Upper lobe of left lung (tissue), 6 donors: Measurements from ENCODE around the gene CARD10. TPM values are rescaled to one million over a fixed set of nuclear protein-coding genes. Genes with fewer than 3 reads are reported as not detected.

Experiments used
- ATAC-seq, 2 donors: fragments of 200-7000 bp; cut with Tn5 transposase; one replicate each; pipeline ENCODE4 v1.9.1; 2022; ENCODE audit warnings: mild to moderate bottlenecking in 2 of 2, moderate library complexity in 2 of 2; ENCODE audit not compliant: low FRiP score in 2 of 2
- DNase-seq, 2 donors: peaks; one replicate each; pipeline ENCODE4 v3.0.0-alpha.2; 2019 to 2020
- H3K27ac ChIP-seq, 4 donors: fragments of 200-600 bp; sonication (generic); one replicate each; pipeline ENCODE4 v1.5.1; 2016 to 2019
- H3K27me3 ChIP-seq, 4 donors: fragments of 200-600 bp; sonication (generic); one replicate each; pipeline ENCODE4 v1.5.1; 2017 to 2019
- H3K36me3 ChIP-seq, 4 donors: fragments of 200-600 bp; sonication (generic); one replicate each; pipeline ENCODE4 v1.5.1; 2016 to 2019
- H3K4me1 ChIP-seq, 4 donors: fragments of 200-600 bp; sonication (generic); one replicate each; pipeline ENCODE4 v1.5.1; 2018 to 2019
- H3K4me3 ChIP-seq, 4 donors: fragments of 200-600 bp; sonication (generic); one replicate each; pipeline ENCODE4 v1.5.1; 2017 to 2019; ENCODE audit warnings: mild to moderate bottlenecking in 2 of 4, moderate library complexity in 1 of 4
- H3K9me3 ChIP-seq, 4 donors: fragments of 200-600 bp; sonication (generic); one replicate each; pipeline ENCODE4 v1.5.1; 2018 to 2019
- CTCF ChIP-seq, 6 experiments: fragments of 450-650 bp in 4 of 6; fragments of 200-600 bp in 2 of 6; sonication (generic) in 2 of 6; IDR thresholded peaks; one replicate each; pipeline ENCODE4 v1.5.1; 2016 to 2019; ENCODE audit warnings: antibody characterized with exemption in 6 of 6
- EP300 ChIP-seq, 4 donors: sonication (generic); formaldehyde crosslinking; IDR thresholded peaks; one replicate each; pipeline ENCODE4 v1.5.1; 2017; ENCODE audit warnings: antibody characterized with exemption in 4 of 4, control low read depth in 2 of 4
- POLR2A ChIP-seq, 4 donors: fragments of 450-650 bp; IDR thresholded peaks; one replicate each; pipeline ENCODE4 v1.5.1; 2016 to 2017; ENCODE audit warnings: antibody characterized with exemption in 4 of 4, mild to moderate bottlenecking in 2 of 4
- POLR2AphosphoS5 ChIP-seq, 2 donors: sonication (generic); formaldehyde crosslinking; IDR thresholded peaks; one replicate each; pipeline ENCODE4 v1.5.1; 2017; ENCODE audit warnings: antibody characterized with exemption in 2 of 2
- WGBS, 2 donors: methylation state at CpG; one replicate each; pipeline ENCODE4 v1.1.5; 2017 to 2018; 5-methylcytosine and 5-hydroxymethylcytosine counted together
- total RNA-seq, 6 donors: library from RNA; depleted of rRNA in 4 of 6; stranded (reverse); fragments of >200 nt in 4 of 6; gene quantifications; one replicate each; pipeline versions ENCODE4 v1.1.0 to v1.2.1, GENCODE V29; 2016 to 2021
- donor health status: DM: no; HTN: no; CAD: no; lungs with moderate emphysema.
- donor health status: DM: no; HTN: yes; CAD: no; lungs with severe emphysema.

CARD10 gene
- total RNA-seq, 6 donors from 2014 or later: 6.2 to 19.8 (median 13.6) TPM

GRCh38 chr22:37511395-37512104, 7.7 kb downstream of the CARD10 start:
- no peak for TF ChIP-seq POLR2A (IDR thresholded peaks at IDR 0.05)
- TF ChIP-seq CTCF (IDR thresholded peaks at IDR 0.05): no peak
- no peak for TF ChIP-seq POLR2AphosphoS5 (IDR thresholded peaks at IDR 0.05)
- no peak for TF ChIP-seq EP300 (IDR thresholded peaks at IDR 0.05)
- ATAC-seq (no peak), DNase-seq (no peak)
- no peak overlapping the region for H3K4me3 ChIP-seq
- H3K36me3 ChIP-seq: peaks cover 0 to 14% (median 0%) of the 10 kb centered on the region in 4 donors
- peak overlapping the region in 1 of 4 donors; percentile 26 for H3K27ac ChIP-seq
- H3K9me3 ChIP-seq: no peaks in the 10 kb centered on the region
- peaks cover 19 to 36% (median 30%) of the 10 kb centered on the region in 4 donors for H3K4me1 ChIP-seq
- 79 to 88% methylated on average over 5 to 6 of the region's 6 CpGs for WGBS, 2 donors
- H3K27me3 ChIP-seq: no peaks in the 10 kb centered on the region

- no peaks in the 10 kb centered on the region for H3K9me3 ChIP-seq
- ATAC-seq (no peak), DNase-seq (no peak)
- WGBS, 2 donors: 82 to 83% methylated on average over 9 to 10 of the region's 10 CpGs
- peak overlapping the region in 2 of 4 donors; percentile 35 to 75 for H3K27ac ChIP-seq
- no peak for TF ChIP-seq POLR2A (IDR thresholded peaks at IDR 0.05)
- TF ChIP-seq POLR2AphosphoS5 (IDR thresholded peaks at IDR 0.05): no peak
- TF ChIP-seq CTCF (IDR thresholded peaks at IDR 0.05): no peak
- TF ChIP-seq EP300 (IDR thresholded peaks at IDR 0.05): no peak
- peaks cover 0 to 14% (median 0%) of the 10 kb centered on the region in 4 donors for H3K36me3 ChIP-seq
- H3K4me1 ChIP-seq: peaks cover 19 to 36% (median 30%) of the 10 kb centered on the region in 4 donors
- no peaks in the 10 kb centered on the region for H3K27me3 ChIP-seq
- H3K4me3 ChIP-seq: no peak overlapping the region
These were observed 9.1 kb downstream of the CARD10 start for GRCh38 chr22:37510091-37510490.

GRCh38 chr22:37509059-37509860, 10.0 kb downstream of the CARD10 start:
- no peak for TF ChIP-seq POLR2A (IDR thresholded peaks at IDR 0.05)
- no peak for TF ChIP-seq POLR2AphosphoS5 (IDR thresholded peaks at IDR 0.05)
- TF ChIP-seq EP300 (IDR thresholded peaks at IDR 0.05): no peak
- no peak for TF ChIP-seq CTCF (IDR thresholded peaks at IDR 0.05)
- Histone ChIP-seq H3K9me3 (no peaks in the 10 kb centered on the region), H3K27me3 (no peaks in the 10 kb centered on the region), H3K4me1 (peaks cover 19 to 38% (median 32%) of the 10 kb centered on the region in 4 donors), H3K36me3 (peaks cover 0 to 16% (median 0%) of the 10 kb centered on the region in 4 donors), H3K27ac (peak overlapping the region; percentile 69 to 75 (median 72)), H3K4me3 (no peak overlapping the region)
- WGBS, 2 donors: 56 to 62% methylated on average over 7 to 9 of the region's 10 CpGs
- DNase-seq: no peak
- no peak for ATAC-seq

GRCh38 chr22:37508431-37508992, 10.7 kb downstream of the CARD10 start:
- H3K4me1 ChIP-seq: peaks cover 21 to 41% (median 35%) of the 10 kb centered on the region in 4 donors
- WGBS, 2 donors: 74% methylated on average over 20 of the region's 22 CpGs; no CpG with 5 or more reads in 1 of the 2 donors
- peak overlapping the region; percentile 69 to 75 (median 72) for H3K27ac ChIP-seq

More at GRCh38 chr22:37508431-37508992, 10.7 kb downstream of the CARD10 start:
- no peak for TF ChIP-seq EP300 (IDR thresholded peaks at IDR 0.05)
- TF ChIP-seq CTCF (IDR thresholded peaks at IDR 0.05): peak in 4 of 6 experiments; percentile 21 to 58 (median 48)
- H3K4me3 ChIP-seq: no peak overlapping the region
- peak in 1 of 2 donors; percentile 85 for DNase-seq
- no peaks in the 10 kb centered on the region for H3K9me3 ChIP-seq
- peak; percentile 10 to 19 for ATAC-seq
- no peaks in the 10 kb centered on the region for H3K27me3 ChIP-seq
- H3K36me3 ChIP-seq: peaks cover 0 to 17% (median 0%) of the 10 kb centered on the region in 4 donors
